ENCODE results near the gene TSSK2. TPM values are rescaled to one million over a fixed set of nuclear protein-coding genes. Genes with fewer than 3 reads are reported as not detected.

TSSK2 gene
- total and polyA plus RNA-seq, 5 experiments from 2014 or later, result not detected

Other genes starting within 250 kb of the TSSK2 start
- 1 to 10 TPM; 6.4 to 7.2 TPM for gene DGCR6, start 225.0 kb upstream of the TSSK2 start, total RNA-seq
- 1 to 10 TPM in 2 of 3 donors, under 1 TPM in 1; 0.77 to 1.5 (median 1.0) TPM for gene DGCR6, start 225.0 kb upstream of the TSSK2 start, polyA plus RNA-seq
- gene PRODH, start 195.0 kb upstream of the TSSK2 start, total RNA-seq, result under 1 TPM; 0.49 to 0.74 TPM
- under 1 TPM in 2 of 3 donors, not detected in 1; 0.04 to 0.10 TPM for gene PRODH, start 195.0 kb upstream of the TSSK2 start, polyA plus RNA-seq
- gene DGCR2, start 8.9 kb upstream of the TSSK2 start, total RNA-seq, result 10 to 100 TPM; 63.3 to 66.6 TPM
- 10 to 100 TPM; 29.5 to 61.8 (median 37.8) TPM for gene DGCR2, start 8.9 kb upstream of the TSSK2 start, polyA plus RNA-seq
- gene ESS2, start 13.3 kb downstream of the TSSK2 start, total RNA-seq, result 10 to 100 TPM; 20.1 to 20.7 TPM
- gene ESS2, start 13.3 kb downstream of the TSSK2 start, polyA plus RNA-seq, result 10 to 100 TPM in 1 of 3 donors, 1 to 10 TPM in 2; 4.5 to 11.2 (median 6.9) TPM
- not detected for gene GSC2, start 19.0 kb downstream of the TSSK2 start, total RNA-seq
- not detected for gene GSC2, start 19.0 kb downstream of the TSSK2 start, polyA plus RNA-seq
- 10 to 100 TPM; 32.1 to 36.3 TPM for gene SLC25A1, start 47.4 kb downstream of the TSSK2 start, total RNA-seq
- gene SLC25A1, start 47.4 kb downstream of the TSSK2 start, polyA plus RNA-seq, result 10 to 100 TPM; 34.7 to 57.5 (median 41.7) TPM
- 1 to 10 TPM; 1.4 to 2.3 TPM for gene CLTCL1, start 160.4 kb downstream of the TSSK2 start, total RNA-seq
- under 1 TPM; 0.07 to 0.61 (median 0.49) TPM for gene CLTCL1, start 160.4 kb downstream of the TSSK2 start, polyA plus RNA-seq

Data from naive thymus-derived CD8-positive, alpha-beta T cell (primary cell).